ENCODE results near the gene MAP3K14.
"Not testable (repeated sequence)": the region's sequence is repeated elsewhere in the genome, so short reads cannot be mapped to it uniquely, and the experiment has no call there.

The MAP3K14 gene

GRCh38 chr17:45302649-45303173 is 14.1 kb downstream of the MAP3K14 start:
- Histone ChIP-seq H3K4me1 (ENCODE audit: low read length) (peaks cover 11% of the 10 kb centered on the region; the same call in 1 of the 2 replicates), H3K36me3 (replicated peaks; ENCODE audit: insufficient read depth, low read length) (0 out of 2 replicates have a peak, but pooled peaks cover 3% of the 10 kb centered on the region), H3K9me2 (replicated peaks; ENCODE audit: insufficient read depth, low read length) (no peaks in the 10 kb centered on the region), H3K9me3 (replicated peaks; ENCODE audit: insufficient read depth, low read length) (no peaks in the 10 kb centered on the region), H3K4me3 (ENCODE audit: low read length) (no peak overlapping the region), H3K27me3 (replicated peaks; ENCODE audit: insufficient read depth, low read length) (no peaks in the 10 kb centered on the region), H3K4me2 (ENCODE audit: low read depth, low read length) (peak overlapping the region; percentile 51; the same call in 1 of the 2 replicates), H2AFZ (ENCODE audit: low read length) (no peak overlapping the region), H3K9ac (ENCODE audit: low read length) (no peak overlapping the region), H3K79me2 (ENCODE audit: low read length) (peaks cover 96% of the 10 kb centered on the region), H3F3A (ENCODE audit: insufficient read depth, low read length) (peaks cover 17% of the 10 kb centered on the region), H4K20me1 (ENCODE audit: insufficient read depth, low read length) (no peaks in the 10 kb centered on the region), H3K27ac (ENCODE audit: low read length) (peak overlapping the region; percentile 58; the same call in 1 of the 2 replicates)
- peak; percentile 77 for DNase-seq
- TF ChIP-seq EZH2phosphoT487 (IDR thresholded peaks at IDR 0.05; ENCODE audit: low read length) (no peak), CTCF (IDR thresholded peaks at IDR 0.05; ENCODE audit: low read length) (no peak), EZH2 (optimal IDR thresholded peaks at IDR 0.05; ENCODE audit: low read depth, low read length) (no peak)

- peaks cover 11% of the 10 kb centered on the region; the same call in 1 of the 2 replicates for H3K4me1 ChIP-seq (ENCODE audit: low read length)
- H2AFZ ChIP-seq (ENCODE audit: low read length); H4K20me1 ChIP-seq (ENCODE audit: insufficient read depth, low read length); H3K36me3 ChIP-seq (replicated peaks; ENCODE audit: insufficient read depth, low read length); DNase-seq; H3K9ac ChIP-seq (ENCODE audit: low read length); H3K4me3 ChIP-seq (ENCODE audit: low read length); H3K27me3 ChIP-seq (replicated peaks; ENCODE audit: insufficient read depth, low read length); H3K9me2 ChIP-seq (replicated peaks; ENCODE audit: insufficient read depth, low read length); H3K9me3 ChIP-seq (replicated peaks; ENCODE audit: insufficient read depth, low read length): not testable (repeated sequence)
- H3K4me2 ChIP-seq (ENCODE audit: low read depth, low read length) = peak overlapping the region; percentile 51; the same call in 1 of the 2 replicates
- H3K27ac ChIP-seq (ENCODE audit: low read length) = peak overlapping the region; percentile 58; the same call in 1 of the 2 replicates
- H3F3A ChIP-seq (ENCODE audit: insufficient read depth, low read length) = peaks cover 17% of the 10 kb centered on the region
- H3K79me2 ChIP-seq (ENCODE audit: low read length) = peaks cover 95% of the 10 kb centered on the region
Observed at GRCh38 chr17:45302220-45302619, 14.6 kb downstream of the MAP3K14 start.

- TF ChIP-seq EZH2 (optimal IDR thresholded peaks at IDR 0.05; ENCODE audit: low read depth, low read length) (no peak), EZH2phosphoT487 (IDR thresholded peaks at IDR 0.05; ENCODE audit: low read length) (no peak), CTCF (IDR thresholded peaks at IDR 0.05; ENCODE audit: low read length) (no peak)
- Histone ChIP-seq H3K4me2 (ENCODE audit: low read depth, low read length) (no peak overlapping the region), H3K36me3 (replicated peaks; ENCODE audit: insufficient read depth, low read length) (0 out of 2 replicates have a peak, but pooled peaks cover 3% of the 10 kb centered on the region), H3K9ac (ENCODE audit: low read length) (no peak overlapping the region), H3K27me3 (replicated peaks; ENCODE audit: insufficient read depth, low read length) (no peaks in the 10 kb centered on the region), H3K4me3 (ENCODE audit: low read length) (no peak overlapping the region), H4K20me1 (ENCODE audit: insufficient read depth, low read length) (0 out of 2 replicates have a peak, but pooled peaks cover 2% of the 10 kb centered on the region), H3K9me3 (replicated peaks; ENCODE audit: insufficient read depth, low read length) (no peaks in the 10 kb centered on the region), H3K4me1 (ENCODE audit: low read length) (peaks cover 15% of the 10 kb centered on the region; the same call in 1 of the 2 replicates), H2AFZ (ENCODE audit: low read length) (no peak overlapping the region), H3F3A (ENCODE audit: insufficient read depth, low read length) (peaks cover 17% of the 10 kb centered on the region), H3K27ac (ENCODE audit: low read length) (no peak overlapping the region), H3K79me2 (ENCODE audit: low read length) (peaks cover 97% of the 10 kb centered on the region), H3K9me2 (replicated peaks; ENCODE audit: insufficient read depth, low read length) (no peaks in the 10 kb centered on the region)
- no peak for DNase-seq
Observed at GRCh38 chr17:45301674-45302073, 15.1 kb downstream of the MAP3K14 start.

Measured in MM.1S (cell line).